Measurements from ENCODE around the gene TOMM20. TPM values are rescaled to one million over a fixed set of nuclear protein-coding genes. Genes with fewer than 3 reads are reported as not detected.

The TOMM20 gene
- total and polyA plus RNA-seq, 9 of the 15 experiments (the other 6 are each of a cell fraction or from before 2014, with no cell fraction given), result 70.6 to 334 (median 159) TPM

DNA sequence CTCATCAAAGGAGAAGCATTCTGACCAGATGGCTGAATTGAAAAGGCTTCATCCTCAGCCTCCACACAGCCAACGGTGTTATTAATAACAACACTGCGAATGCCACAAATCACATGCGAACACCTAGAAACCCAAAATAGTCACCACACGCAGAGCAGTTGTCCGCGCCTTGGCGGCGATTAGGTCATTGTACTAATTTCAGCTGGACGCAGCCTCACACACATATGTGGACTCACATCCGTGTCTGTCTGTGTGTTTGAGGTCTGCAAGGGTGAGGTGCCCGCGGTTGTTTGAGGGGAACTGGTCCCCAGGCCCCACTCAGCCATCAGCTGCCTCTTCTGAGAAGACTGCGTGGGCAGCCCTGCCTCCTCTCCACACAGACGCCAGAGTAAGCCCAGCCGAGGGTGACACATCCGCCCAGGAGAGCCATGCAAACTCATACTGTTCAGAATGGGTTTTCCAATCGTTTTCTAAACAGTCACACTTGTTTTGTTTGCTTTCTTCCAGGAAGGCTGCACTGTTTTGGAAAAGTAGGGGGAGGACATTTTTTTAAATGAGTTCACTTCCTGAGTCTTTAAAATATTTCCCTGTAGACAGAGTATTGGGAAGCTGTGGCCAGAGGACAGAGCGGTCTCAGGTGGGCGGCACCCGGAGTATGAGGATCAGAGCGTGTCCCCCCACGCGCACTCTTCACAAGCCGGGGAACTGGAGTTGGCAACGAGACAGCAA is 53.4 kb downstream of the TOMM20 start (continued):
- TF ChIP-seq, protein P1, sequence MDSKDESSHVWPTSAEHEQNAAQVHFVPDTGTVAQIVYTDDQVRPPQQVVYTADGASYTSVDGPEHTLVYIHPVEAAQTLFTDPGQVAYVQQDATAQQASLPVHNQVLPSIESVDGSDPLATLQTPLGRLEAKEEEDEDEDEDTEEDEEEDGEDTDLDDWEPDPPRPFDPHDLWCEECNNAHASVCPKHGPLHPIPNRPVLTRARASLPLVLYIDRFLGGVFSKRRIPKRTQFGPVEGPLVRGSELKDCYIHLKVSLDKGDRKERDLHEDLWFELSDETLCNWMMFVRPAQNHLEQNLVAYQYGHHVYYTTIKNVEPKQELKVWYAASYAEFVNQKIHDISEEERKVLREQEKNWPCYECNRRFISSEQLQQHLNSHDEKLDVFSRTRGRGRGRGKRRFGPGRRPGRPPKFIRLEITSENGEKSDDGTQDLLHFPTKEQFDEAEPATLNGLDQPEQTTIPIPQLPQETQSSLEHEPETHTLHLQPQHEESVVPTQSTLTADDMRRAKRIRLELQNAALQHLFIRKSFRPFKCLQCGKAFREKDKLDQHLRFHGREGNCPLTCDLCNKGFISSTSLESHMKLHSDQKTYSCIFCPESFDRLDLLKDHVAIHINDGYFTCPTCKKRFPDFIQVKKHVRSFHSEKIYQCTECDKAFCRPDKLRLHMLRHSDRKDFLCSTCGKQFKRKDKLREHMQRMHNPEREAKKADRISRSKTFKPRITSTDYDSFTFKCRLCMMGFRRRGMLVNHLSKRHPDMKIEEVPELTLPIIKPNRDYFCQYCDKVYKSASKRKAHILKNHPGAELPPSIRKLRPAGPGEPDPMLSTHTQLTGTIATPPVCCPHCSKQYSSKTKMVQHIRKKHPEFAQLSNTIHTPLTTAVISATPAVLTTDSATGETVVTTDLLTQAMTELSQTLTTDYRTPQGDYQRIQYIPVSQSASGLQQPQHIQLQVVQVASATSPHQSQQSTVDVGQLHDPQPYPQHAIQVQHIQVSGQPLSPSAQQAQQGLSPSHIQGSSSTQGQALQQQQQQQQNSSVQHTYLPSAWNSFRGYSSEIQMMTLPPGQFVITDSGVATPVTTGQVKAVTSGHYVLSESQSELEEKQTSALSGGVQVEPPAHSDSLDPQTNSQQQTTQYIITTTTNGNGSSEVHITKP (IDR thresholded peaks at IDR 0.05; ENCODE audit: partially characterized antibody), result peak; percentile 52
- TF ChIP-seq, protein P2, sequence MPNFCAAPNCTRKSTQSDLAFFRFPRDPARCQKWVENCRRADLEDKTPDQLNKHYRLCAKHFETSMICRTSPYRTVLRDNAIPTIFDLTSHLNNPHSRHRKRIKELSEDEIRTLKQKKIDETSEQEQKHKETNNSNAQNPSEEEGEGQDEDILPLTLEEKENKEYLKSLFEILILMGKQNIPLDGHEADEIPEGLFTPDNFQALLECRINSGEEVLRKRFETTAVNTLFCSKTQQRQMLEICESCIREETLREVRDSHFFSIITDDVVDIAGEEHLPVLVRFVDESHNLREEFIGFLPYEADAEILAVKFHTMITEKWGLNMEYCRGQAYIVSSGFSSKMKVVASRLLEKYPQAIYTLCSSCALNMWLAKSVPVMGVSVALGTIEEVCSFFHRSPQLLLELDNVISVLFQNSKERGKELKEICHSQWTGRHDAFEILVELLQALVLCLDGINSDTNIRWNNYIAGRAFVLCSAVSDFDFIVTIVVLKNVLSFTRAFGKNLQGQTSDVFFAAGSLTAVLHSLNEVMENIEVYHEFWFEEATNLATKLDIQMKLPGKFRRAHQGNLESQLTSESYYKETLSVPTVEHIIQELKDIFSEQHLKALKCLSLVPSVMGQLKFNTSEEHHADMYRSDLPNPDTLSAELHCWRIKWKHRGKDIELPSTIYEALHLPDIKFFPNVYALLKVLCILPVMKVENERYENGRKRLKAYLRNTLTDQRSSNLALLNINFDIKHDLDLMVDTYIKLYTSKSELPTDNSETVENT (CRISPR knock-in tag; IDR thresholded peaks at IDR 0.05), result no peak
- TF ChIP-seq ZNF668 (CRISPR knock-in tag; IDR thresholded peaks at IDR 0.05) (no peak), NCOA6 (IDR thresholded peaks at IDR 0.05) (no peak), ARID1B (IDR thresholded peaks at IDR 0.05) (0 out of 2 replicates have a peak, but pooled peaks have one; percentile 12), MYNN (IDR thresholded peaks at IDR 0.05) (no peak), MYNN (CRISPR knock-in tag; IDR thresholded peaks at IDR 0.05) (no peak), GABPB1 (CRISPR knock-in tag; IDR thresholded peaks at IDR 0.05) (0 out of 2 replicates have a peak, but pooled peaks have one; percentile 35), CHD1 (IDR thresholded peaks at IDR 0.05; ENCODE audit: low read length) (peak; percentile 29), DDX20 (tag; IDR thresholded peaks at IDR 0.05; ENCODE audit: low read depth) (no peak), ZNF384 (IDR thresholded peaks at IDR 0.05; ENCODE audit: low read depth, low read length) (0 out of 2 replicates have a peak, but pooled peaks have one; percentile 22), PRPF4 (IDR thresholded peaks at IDR 0.05; ENCODE audit: insufficient read depth, low read depth, low read length, poor library complexity, severe bottlenecking) (no peak), BHLHE40 (IDR thresholded peaks at IDR 0.05; ENCODE audit: low read length) (0 out of 2 replicates have a peak, but pooled peaks have one; percentile 17), FOXK1 (CRISPR knock-in tag; IDR thresholded peaks at IDR 0.05; ENCODE audit: borderline replicate concordance) (no peak), MIER1 (IDR thresholded peaks at IDR 0.05; ENCODE audit: low read depth) (no peak), ZNF354B (CRISPR knock-in tag; IDR thresholded peaks at IDR 0.05) (no peak), SIX5 (IDR thresholded peaks at IDR 0.05; ENCODE audit: borderline replicate concordance in 1 of 2, insufficient read depth in 1 of 2, low read depth in 1 of 2, low read length in 2 of 2) (no peak), PHF8 (IDR thresholded peaks at IDR 0.05; ENCODE audit: borderline replicate concordance, low read length) (no peak), HNRNPLL (IDR thresholded peaks at IDR 0.05; ENCODE audit: low read depth, low read length, poor library complexity, severe bottlenecking) (no peak), TCFL5 (CRISPR knock-in tag; conservative IDR thresholded peaks at IDR 0.05) (no peak)
- TF ChIP-seq, protein P3, sequence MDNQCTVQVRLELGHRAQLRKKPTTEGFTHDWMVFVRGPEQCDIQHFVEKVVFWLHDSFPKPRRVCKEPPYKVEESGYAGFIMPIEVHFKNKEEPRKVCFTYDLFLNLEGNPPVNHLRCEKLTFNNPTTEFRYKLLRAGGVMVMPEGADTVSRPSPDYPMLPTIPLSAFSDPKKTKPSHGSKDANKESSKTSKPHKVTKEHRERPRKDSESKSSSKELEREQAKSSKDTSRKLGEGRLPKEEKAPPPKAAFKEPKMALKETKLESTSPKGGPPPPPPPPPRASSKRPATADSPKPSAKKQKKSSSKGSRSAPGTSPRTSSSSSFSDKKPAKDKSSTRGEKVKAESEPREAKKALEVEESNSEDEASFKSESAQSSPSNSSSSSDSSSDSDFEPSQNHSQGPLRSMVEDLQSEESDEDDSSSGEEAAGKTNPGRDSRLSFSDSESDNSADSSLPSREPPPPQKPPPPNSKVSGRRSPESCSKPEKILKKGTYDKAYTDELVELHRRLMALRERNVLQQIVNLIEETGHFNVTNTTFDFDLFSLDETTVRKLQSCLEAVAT (IDR thresholded peaks at IDR 0.05), result peak in 1 of 2 experiments; percentile 87; a peak in 2 of 4 replicates
